Measurements from ENCODE around the gene PDHA2. TPM values are rescaled to one million over a fixed set of nuclear protein-coding genes. Genes with fewer than 3 reads are reported as not detected.

Gene PDHA2
- polyA plus RNA-seq, 1 donor (not counting 4 experiments of a cell fraction or from before 2014, with no cell fraction given): not detected

DNA sequence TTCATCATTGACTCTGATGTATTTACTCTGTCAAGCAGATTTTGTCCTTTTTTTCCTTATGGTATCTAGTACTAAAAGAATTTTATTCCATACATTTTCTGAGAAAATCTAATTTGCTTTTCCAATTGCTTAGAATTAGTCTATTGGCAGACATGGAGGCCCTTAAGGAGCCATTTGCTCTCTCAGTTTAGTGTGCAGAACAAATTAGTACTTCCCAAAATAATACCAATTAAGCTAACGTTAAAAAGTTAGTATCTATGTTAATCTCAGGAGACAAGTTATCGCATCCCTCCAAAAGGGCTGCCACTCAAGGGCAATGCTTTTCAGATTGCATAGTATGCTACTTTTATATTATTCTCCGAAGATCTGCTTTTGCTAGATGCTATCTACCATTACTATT, 47.7 kb downstream of the PDHA2 start:
- Histone ChIP-seq H3K36me3 (ENCODE audit: control insufficient read depth in 2 of 2, extremely low read depth in 1 of 2, insufficient read depth in 2 of 2, low read length in 2 of 2) (no peaks in the 10 kb centered on the region), H3K79me2 (ENCODE audit: control insufficient read depth, insufficient read depth, low read length) (no peaks in the 10 kb centered on the region), H3K9me3 (ENCODE audit: control insufficient read depth, low read depth, low read length) (no peaks in the 10 kb centered on the region), H3K4me2 (ENCODE audit: control insufficient read depth, extremely low read depth, insufficient read depth, low read depth, low read length) (no peak overlapping the region), H3K4me1 (ENCODE audit: control insufficient read depth, extremely low read depth, insufficient read depth, low read length) (no peaks in the 10 kb centered on the region), H3K4me3 (ENCODE audit: control insufficient read depth in 2 of 3, extremely low read depth in 1 of 3, insufficient read depth in 2 of 3, low read depth in 1 of 3, low read length in 3 of 3) (no peak overlapping the region), H3K27ac (ENCODE audit: control insufficient read depth, insufficient read depth, low read length) (no peak overlapping the region), H4K20me1 (ENCODE audit: control insufficient read depth, extremely low read depth, insufficient read depth, low read length) (no peaks in the 10 kb centered on the region), H3K9me1 (ENCODE audit: control insufficient read depth, extremely low read depth, insufficient read depth, low read length) (no peaks in the 10 kb centered on the region), H2AFZ (ENCODE audit: control insufficient read depth, low read length) (no peak overlapping the region), H3K27me3 (ENCODE audit: control insufficient read depth, extremely low read depth, insufficient read depth, low read length) (no peaks in the 10 kb centered on the region), H3K9ac (ENCODE audit: control insufficient read depth, extremely low read depth, insufficient read depth, low read length) (no peak overlapping the region)
- DNase-seq (ENCODE audit: low read depth, low spot score) (no peak), FAIRE-seq (no peak)
- TF ChIP-seq, protein P1, sequence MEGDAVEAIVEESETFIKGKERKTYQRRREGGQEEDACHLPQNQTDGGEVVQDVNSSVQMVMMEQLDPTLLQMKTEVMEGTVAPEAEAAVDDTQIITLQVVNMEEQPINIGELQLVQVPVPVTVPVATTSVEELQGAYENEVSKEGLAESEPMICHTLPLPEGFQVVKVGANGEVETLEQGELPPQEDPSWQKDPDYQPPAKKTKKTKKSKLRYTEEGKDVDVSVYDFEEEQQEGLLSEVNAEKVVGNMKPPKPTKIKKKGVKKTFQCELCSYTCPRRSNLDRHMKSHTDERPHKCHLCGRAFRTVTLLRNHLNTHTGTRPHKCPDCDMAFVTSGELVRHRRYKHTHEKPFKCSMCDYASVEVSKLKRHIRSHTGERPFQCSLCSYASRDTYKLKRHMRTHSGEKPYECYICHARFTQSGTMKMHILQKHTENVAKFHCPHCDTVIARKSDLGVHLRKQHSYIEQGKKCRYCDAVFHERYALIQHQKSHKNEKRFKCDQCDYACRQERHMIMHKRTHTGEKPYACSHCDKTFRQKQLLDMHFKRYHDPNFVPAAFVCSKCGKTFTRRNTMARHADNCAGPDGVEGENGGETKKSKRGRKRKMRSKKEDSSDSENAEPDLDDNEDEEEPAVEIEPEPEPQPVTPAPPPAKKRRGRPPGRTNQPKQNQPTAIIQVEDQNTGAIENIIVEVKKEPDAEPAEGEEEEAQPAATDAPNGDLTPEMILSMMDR (optimal IDR thresholded peaks at IDR 0.05 in 1 of 3, IDR thresholded peaks at IDR 0.05 in 1 of 3, conservative IDR thresholded peaks at IDR 0.05 in 1 of 3; ENCODE audit: extremely low read depth in 1 of 3, insufficient read depth in 2 of 3, low read length in 3 of 3): no peak
- no peak for TF ChIP-seq EZH2 (IDR thresholded peaks at IDR 0.05; ENCODE audit: low read length)
- dilution Hi-C loops (cut with MboI; ENCODE audit: extremely low pct_ligation_motif_present, low sequenced_read_pairs): no loop called here

- dilution Hi-C loops (cut with MboI; ENCODE audit: extremely low pct_ligation_motif_present, low sequenced_read_pairs): no loop called here
- no peak for FAIRE-seq
Observed at GRCh38 chr4:95889662-95890061, 49.8 kb downstream of the PDHA2 start.

More at GRCh38 chr4:95889662-95890061, 49.8 kb downstream of the PDHA2 start:
- Histone ChIP-seq H3K27me3 (ENCODE audit: control insufficient read depth, extremely low read depth, insufficient read depth, low read length) (no peaks in the 10 kb centered on the region), H3K9ac (ENCODE audit: control insufficient read depth, extremely low read depth, insufficient read depth, low read length) (no peak overlapping the region), H3K79me2 (ENCODE audit: control insufficient read depth, insufficient read depth, low read length) (no peaks in the 10 kb centered on the region), H3K27ac (ENCODE audit: control insufficient read depth, insufficient read depth, low read length) (no peak overlapping the region), H3K9me1 (ENCODE audit: control insufficient read depth, extremely low read depth, insufficient read depth, low read length) (no peaks in the 10 kb centered on the region), H4K20me1 (ENCODE audit: control insufficient read depth, extremely low read depth, insufficient read depth, low read length) (no peaks in the 10 kb centered on the region), H3K4me3 (ENCODE audit: control insufficient read depth in 2 of 3, extremely low read depth in 1 of 3, insufficient read depth in 2 of 3, low read depth in 1 of 3, low read length in 3 of 3) (no peak overlapping the region), H3K9me3 (ENCODE audit: control insufficient read depth, low read depth, low read length) (no peaks in the 10 kb centered on the region), H2AFZ (ENCODE audit: control insufficient read depth, low read length) (no peak overlapping the region), H3K4me2 (ENCODE audit: control insufficient read depth, extremely low read depth, insufficient read depth, low read depth, low read length) (no peak overlapping the region), H3K4me1 (ENCODE audit: control insufficient read depth, extremely low read depth, insufficient read depth, low read length) (no peaks in the 10 kb centered on the region), H3K36me3 (ENCODE audit: control insufficient read depth in 2 of 2, extremely low read depth in 1 of 2, insufficient read depth in 2 of 2, low read length in 2 of 2) (no peaks in the 10 kb centered on the region)
- no peak for DNase-seq (ENCODE audit: low read depth, low spot score)
- TF ChIP-seq, protein P1 (optimal IDR thresholded peaks at IDR 0.05 in 1 of 3, IDR thresholded peaks at IDR 0.05 in 1 of 3, conservative IDR thresholded peaks at IDR 0.05 in 1 of 3; ENCODE audit: extremely low read depth in 1 of 3, insufficient read depth in 2 of 3, low read length in 3 of 3): no peak
- no peak for TF ChIP-seq EZH2 (IDR thresholded peaks at IDR 0.05; ENCODE audit: low read length)

Small RNA genes within 50 kb of the gene (small RNA-seq; reads per million reads assigned to genes)
- 0 reads per million in 3 experiments for gene RNU6-1059P (ENCODE audit: insufficient read length in 3 of 3, low read depth in 3 of 3, low replicate concordance in 1 of 3)
